Endothelial cell of umbilical vein (primary cell): ENCODE results near the gene ZFYVE9. TPM values are rescaled to one million over a fixed set of nuclear protein-coding genes. Genes with fewer than 3 reads are reported as not detected.

Source experiments
- BruUV-seq: library from RNA; stranded (reverse); fragments of 400-500 nt; replicated peaks from 2 replicates; lab custom pipeline; 2021; lab: Mats Ljungman, UMichigan
- CTCF ChIA-PET: fragments of 300-600, 350-600 bp; sonication (Branson Sonifier 250); formaldehyde crosslinking; loops from one replicate; lab custom pipeline; 2021; ENCODE audit warnings: antibody characterized with exemption, inconsistent platforms; lab: Charles Lee
- POLR2A ChIA-PET: fragments of 300-600, 350-600 bp; sonication (Branson Sonifier 250); formaldehyde crosslinking; loops from one replicate; lab custom pipeline; 2021; ENCODE audit warnings: antibody characterized with exemption, inconsistent platforms; lab: Charles Lee
- DNase-seq: peaks from one replicate; pipeline ENCODE4 v3.0.0-alpha.2; 2011; ENCODE audit warnings: low read depth, low spot score
- FAIRE-seq: peaks from 2 replicates; lab custom pipeline; 2011; peaks lifted over from hg19 to GRCh38; lab: Jason Lieb, UNC
- H2AFZ ChIP-seq: 2 replicates; pipeline ENCODE4 v1.6.0; 2012; ENCODE audit warnings: low read depth, low read length, control low read depth, inconsistent platforms
- H3K27ac ChIP-seq: 2 replicates; pipeline ENCODE4 v1.5.1; 2011; ENCODE audit warnings: low read depth, mild to moderate bottlenecking, control low read depth, low read length, moderate library complexity; ENCODE audit not compliant: insufficient read depth
- H3K27me3 ChIP-seq, 2 experiments: 2 replicates each; pipeline versions ENCODE4 v1.6.0 to v1.6.1; 2011; ENCODE audit warnings: low read length in 2 of 2, mixed read lengths in 1 of 2; ENCODE audit not compliant: control insufficient read depth in 2 of 2, insufficient read depth in 2 of 2
- H3K36me3 ChIP-seq, 2 experiments: 2 replicates in 1 of 2; 3 replicates in 1 of 2; pipeline ENCODE4 v1.5.1; 2011; ENCODE audit warnings: low read length in 2 of 2, mild to moderate bottlenecking in 1 of 2, moderate library complexity in 1 of 2; ENCODE audit not compliant: control insufficient read depth in 2 of 2, insufficient read depth in 2 of 2; ENCODE audit errors: extremely low read depth in 1 of 2
- H3K4me1 ChIP-seq: 3 replicates; pipeline ENCODE4 v1.5.1; 2011; ENCODE audit warnings: mild to moderate bottlenecking, low read length; ENCODE audit not compliant: control insufficient read depth, insufficient read depth; ENCODE audit errors: extremely low read depth
- H3K4me2 ChIP-seq: 2 replicates; pipeline ENCODE4 v1.6.1; 2011; ENCODE audit warnings: low read length, control low read depth, mixed read lengths; ENCODE audit not compliant: insufficient read depth
- H3K4me3 ChIP-seq, 3 experiments: fragments of 200-600 bp in 1 of 3; sonication (generic), shearing (Covaris generic) in 1 of 3; replicated peaks in 1 of 3; 2 replicates each; pipeline ENCODE4 v1.5.1; 2011 to 2016; ENCODE audit warnings: control low read depth in 3 of 3, low read length in 3 of 3, mild to moderate bottlenecking in 2 of 3, inconsistent platforms in 1 of 3, low read depth in 1 of 3, moderate library complexity in 1 of 3; ENCODE audit not compliant: insufficient read depth in 1 of 3
- H3K79me2 ChIP-seq: 2 replicates; pipeline ENCODE4 v1.6.0; 2012; ENCODE audit warnings: low read length, inconsistent platforms; ENCODE audit not compliant: control insufficient read depth, insufficient read depth
- H3K9ac ChIP-seq: replicated peaks from 2 replicates; pipeline ENCODE3; 2011; ENCODE audit warnings: low read length, control low read depth; ENCODE audit not compliant: insufficient read depth; ENCODE audit errors: extremely low read depth
- H3K9me1 ChIP-seq: replicated peaks from 3 replicates; pipeline ENCODE4 v1.6.0; 2011; ENCODE audit warnings: mild to moderate bottlenecking, low read length; ENCODE audit not compliant: control insufficient read depth, insufficient read depth; ENCODE audit errors: extremely low read depth
- H3K9me3 ChIP-seq: replicated peaks from 2 replicates; pipeline ENCODE4 v1.5.1; 2012; ENCODE audit warnings: low read length, inconsistent platforms; ENCODE audit not compliant: control insufficient read depth, insufficient read depth
- H4K20me1 ChIP-seq: replicated peaks from 2 replicates; pipeline ENCODE3; 2011; ENCODE audit warnings: mild to moderate bottlenecking, low read length; ENCODE audit not compliant: control insufficient read depth, insufficient read depth; ENCODE audit errors: extremely low read depth
- EZH2 ChIP-seq: IDR thresholded peaks from 2 replicates; pipeline ENCODE4 v1.6.1; 2012; ENCODE audit warnings: borderline replicate concordance, low read depth, mild to moderate bottlenecking, moderate library complexity, low read length, inconsistent platforms; ENCODE audit not compliant: severe bottlenecking
- FOS ChIP-seq: IDR thresholded peaks from 2 replicates; pipeline ENCODE4 v1.6.1; 2011; ENCODE audit warnings: mild to moderate bottlenecking, low read length, moderate library complexity, borderline replicate concordance; ENCODE audit not compliant: insufficient read depth
- GATA2 ChIP-seq: IDR thresholded peaks from 2 replicates; pipeline ENCODE4 v1.7.0; 2011; ENCODE audit warnings: low read depth, mild to moderate bottlenecking, moderate library complexity, mixed read lengths, low read length; ENCODE audit not compliant: insufficient read length, insufficient read depth
- JUN ChIP-seq: IDR thresholded peaks from 2 replicates; pipeline ENCODE4 v1.6.1; 2011; ENCODE audit warnings: borderline replicate concordance, low read depth; ENCODE audit not compliant: insufficient read length, insufficient read depth
- MYC ChIP-seq: IDR thresholded peaks from one replicate; pipeline ENCODE4 v1.6.1; 2011; ENCODE audit warnings: mild to moderate bottlenecking, low read depth, low read length
- POLR2A ChIP-seq: IDR thresholded peaks from 2 replicates; pipeline ENCODE4 v1.6.1; 2012; ENCODE audit warnings: low read depth, mild to moderate bottlenecking, control low read depth, low read length
- POLR2AphosphoS5 ChIP-seq: IDR thresholded peaks from 2 replicates; pipeline ENCODE4 v1.6.1; 2012; ENCODE audit warnings: low read depth, mild to moderate bottlenecking, control low read depth, low read length, moderate library complexity; ENCODE audit not compliant: insufficient read depth
- dilution Hi-C: fragments of 300-500 bp; cut with MboI; formaldehyde crosslinking; loops from one replicate; pipeline ENCODE4 v1.15.0; 2019; ENCODE audit warnings: low sequenced_read_pairs; ENCODE audit not compliant: extremely low pct_ligation_motif_present
- intact Hi-C: fragments of 100-400 bp; cut with micrococcal nuclease; formaldehyde crosslinking; loops from one replicate; pipeline ENCODE4 v1.10.0; 2022
- polyA plus RNA-seq, 4 experiments: library from polyadenylated mRNA; depleted of rRNA in 3 of 4; stranded (reverse) in 3 of 4; unstranded in 1 of 4; fragments of >200 nt; gene quantifications; 2 replicates each; pipeline versions ENCODE4 v1.2.1 to v1.2.3, GENCODE V29; 2011 to 2012; ENCODE audit warnings: missing spikeins in 1 of 4
- total RNA-seq: library from RNA; stranded (reverse); gene quantifications from 2 replicates; pipeline ENCODE4 v1.2.3, GENCODE V29; 2021
- TF ChIP-seq, protein P1 (sequence below): IDR thresholded peaks from 2 replicates; pipeline ENCODE4 v1.6.1; 2011; ENCODE audit not compliant: insufficient read depth, insufficient read length
- TF ChIP-seq, protein P2 (sequence below), 2 donors: IDR thresholded peaks; 1 replicate in 1 of 2; 2 replicates in 1 of 2; pipeline ENCODE4 v1.5.1; 2011; ENCODE audit warnings: low read length in 2 of 2, mild to moderate bottlenecking in 2 of 2, moderate library complexity in 2 of 2, control low read depth in 1 of 2, inconsistent platforms in 1 of 2, low read depth in 1 of 2; ENCODE audit not compliant: insufficient read depth in 1 of 2; ENCODE audit errors: extremely low read depth in 1 of 2

Gene ZFYVE9
- total and polyA plus RNA-seq, 2 donors (not counting 3 experiments of a cell fraction or from before 2014, with no cell fraction given): 4.1 to 16.8 TPM

GRCh38 chr1:52164604-52165003, 22.7 kb downstream of the ZFYVE9 start:
- no TSS peak for BruUV-seq
- no peak overlapping the region for H3K4me3 ChIP-seq
- TF ChIP-seq FOS: no peak
- TF ChIP-seq GATA2: peak; percentile 77
- H3K36me3 ChIP-seq: no peaks in the 10 kb centered on the region
- H3K9me1 ChIP-seq: no peaks in the 10 kb centered on the region
- H2AFZ ChIP-seq: no peak overlapping the region
- no peak overlapping the region for H3K4me2 ChIP-seq
- no peaks in the 10 kb centered on the region for H3K27me3 ChIP-seq
- intact Hi-C loops: no loop called here
- FAIRE-seq: peak; percentile 8
- H3K9ac ChIP-seq: no peak overlapping the region
- ChIA-PET CTCF (interaction anchor here (0.5 to 1.7 kb wide), 6 partner anchors 11 to 226 kb away, joined by 3 to 5 read pairs (median 4); no protein-coding TSS in a partner anchor), POLR2A (no interaction called here)
- peaks cover 3% of the 10 kb centered on the region for H4K20me1 ChIP-seq
- dilution Hi-C loops: no loop called here
- H3K27ac ChIP-seq: no peak overlapping the region
- H3K9me3 ChIP-seq: no peaks in the 10 kb centered on the region
- peak; percentile 28 for DNase-seq
- H3K79me2 ChIP-seq: peaks cover 11% of the 10 kb centered on the region
- no peaks in the 10 kb centered on the region for H3K4me1 ChIP-seq

- dilution Hi-C loops: no loop called here
- Histone ChIP-seq H3K4me3 (no peak overlapping the region), H3K27ac (no peak overlapping the region), H3K9me1 (no peaks in the 10 kb centered on the region), H4K20me1 (peaks cover 3% of the 10 kb centered on the region), H3K36me3 (no peaks in the 10 kb centered on the region), H3K4me2 (no peak overlapping the region), H3K4me1 (no peaks in the 10 kb centered on the region), H3K9ac (no peak overlapping the region), H3K27me3 (no peaks in the 10 kb centered on the region), H3K9me3 (no peaks in the 10 kb centered on the region), H2AFZ (no peak overlapping the region), H3K79me2 (peaks cover 10% of the 10 kb centered on the region)
- ChIA-PET CTCF (no interaction called here), POLR2A (no interaction called here)
- FAIRE-seq (no peak), DNase-seq (no peak)
- intact Hi-C loops: no loop called here
- no TSS peak for BruUV-seq
- TF ChIP-seq POLR2AphosphoS5 (no peak), GATA2 (no peak), MYC (no peak), POLR2A (no peak), EZH2 (no peak), FOS (no peak), JUN (no peak)
- TF ChIP-seq, protein P1, sequence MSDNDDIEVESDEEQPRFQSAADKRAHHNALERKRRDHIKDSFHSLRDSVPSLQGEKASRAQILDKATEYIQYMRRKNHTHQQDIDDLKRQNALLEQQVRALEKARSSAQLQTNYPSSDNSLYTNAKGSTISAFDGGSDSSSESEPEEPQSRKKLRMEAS: no peak
- TF ChIP-seq, protein P2, sequence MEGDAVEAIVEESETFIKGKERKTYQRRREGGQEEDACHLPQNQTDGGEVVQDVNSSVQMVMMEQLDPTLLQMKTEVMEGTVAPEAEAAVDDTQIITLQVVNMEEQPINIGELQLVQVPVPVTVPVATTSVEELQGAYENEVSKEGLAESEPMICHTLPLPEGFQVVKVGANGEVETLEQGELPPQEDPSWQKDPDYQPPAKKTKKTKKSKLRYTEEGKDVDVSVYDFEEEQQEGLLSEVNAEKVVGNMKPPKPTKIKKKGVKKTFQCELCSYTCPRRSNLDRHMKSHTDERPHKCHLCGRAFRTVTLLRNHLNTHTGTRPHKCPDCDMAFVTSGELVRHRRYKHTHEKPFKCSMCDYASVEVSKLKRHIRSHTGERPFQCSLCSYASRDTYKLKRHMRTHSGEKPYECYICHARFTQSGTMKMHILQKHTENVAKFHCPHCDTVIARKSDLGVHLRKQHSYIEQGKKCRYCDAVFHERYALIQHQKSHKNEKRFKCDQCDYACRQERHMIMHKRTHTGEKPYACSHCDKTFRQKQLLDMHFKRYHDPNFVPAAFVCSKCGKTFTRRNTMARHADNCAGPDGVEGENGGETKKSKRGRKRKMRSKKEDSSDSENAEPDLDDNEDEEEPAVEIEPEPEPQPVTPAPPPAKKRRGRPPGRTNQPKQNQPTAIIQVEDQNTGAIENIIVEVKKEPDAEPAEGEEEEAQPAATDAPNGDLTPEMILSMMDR (IDR thresholded peaks at IDR 0.05; ENCODE audit: extremely low read depth in 1 of 2, insufficient read depth in 1 of 2, low read depth in 1 of 2, low read length in 2 of 2): no peak
These were observed 25.3 kb downstream of the ZFYVE9 start for GRCh38 chr1:52166996-52167753.
